ENCODE measurements around the gene WDR33.

DNA sequence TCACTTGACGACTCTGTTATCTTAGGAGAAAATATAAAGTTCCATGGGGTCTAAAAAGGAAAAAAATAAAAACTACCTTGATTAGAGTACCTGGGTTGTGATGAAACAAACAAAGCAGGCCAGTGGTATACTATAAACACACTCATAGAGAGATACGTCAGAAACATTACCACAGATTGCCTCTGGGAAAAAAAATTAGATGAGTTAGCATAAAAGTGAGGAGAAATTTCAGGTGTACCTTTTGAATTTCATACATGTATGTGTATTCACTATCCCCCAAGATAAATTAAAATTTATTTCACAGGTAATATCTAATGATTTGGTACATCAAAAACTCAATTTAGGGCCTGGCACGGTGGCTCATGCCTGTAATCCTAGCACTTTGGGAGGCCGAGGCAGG, 18.2 kb downstream of the WDR33 start:
- TF ChIP-seq, protein P1, sequence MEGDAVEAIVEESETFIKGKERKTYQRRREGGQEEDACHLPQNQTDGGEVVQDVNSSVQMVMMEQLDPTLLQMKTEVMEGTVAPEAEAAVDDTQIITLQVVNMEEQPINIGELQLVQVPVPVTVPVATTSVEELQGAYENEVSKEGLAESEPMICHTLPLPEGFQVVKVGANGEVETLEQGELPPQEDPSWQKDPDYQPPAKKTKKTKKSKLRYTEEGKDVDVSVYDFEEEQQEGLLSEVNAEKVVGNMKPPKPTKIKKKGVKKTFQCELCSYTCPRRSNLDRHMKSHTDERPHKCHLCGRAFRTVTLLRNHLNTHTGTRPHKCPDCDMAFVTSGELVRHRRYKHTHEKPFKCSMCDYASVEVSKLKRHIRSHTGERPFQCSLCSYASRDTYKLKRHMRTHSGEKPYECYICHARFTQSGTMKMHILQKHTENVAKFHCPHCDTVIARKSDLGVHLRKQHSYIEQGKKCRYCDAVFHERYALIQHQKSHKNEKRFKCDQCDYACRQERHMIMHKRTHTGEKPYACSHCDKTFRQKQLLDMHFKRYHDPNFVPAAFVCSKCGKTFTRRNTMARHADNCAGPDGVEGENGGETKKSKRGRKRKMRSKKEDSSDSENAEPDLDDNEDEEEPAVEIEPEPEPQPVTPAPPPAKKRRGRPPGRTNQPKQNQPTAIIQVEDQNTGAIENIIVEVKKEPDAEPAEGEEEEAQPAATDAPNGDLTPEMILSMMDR (IDR thresholded peaks at IDR 0.05), result no peak
- no peak for TF ChIP-seq POLR2A (IDR thresholded peaks at IDR 0.05)
